Measurements from ENCODE around the gene F11R. TPM values are rescaled to one million over a fixed set of nuclear protein-coding genes. Genes with fewer than 3 reads are reported as not detected.
A peak's percentile ranks its signal among the peaks of the same experiment; 100 is the strongest.

F11R gene
- total and polyA plus RNA-seq, 2 donors (not counting 3 experiments of a cell fraction or from before 2014, with no cell fraction given): 97.0 to 124 TPM

DNA sequence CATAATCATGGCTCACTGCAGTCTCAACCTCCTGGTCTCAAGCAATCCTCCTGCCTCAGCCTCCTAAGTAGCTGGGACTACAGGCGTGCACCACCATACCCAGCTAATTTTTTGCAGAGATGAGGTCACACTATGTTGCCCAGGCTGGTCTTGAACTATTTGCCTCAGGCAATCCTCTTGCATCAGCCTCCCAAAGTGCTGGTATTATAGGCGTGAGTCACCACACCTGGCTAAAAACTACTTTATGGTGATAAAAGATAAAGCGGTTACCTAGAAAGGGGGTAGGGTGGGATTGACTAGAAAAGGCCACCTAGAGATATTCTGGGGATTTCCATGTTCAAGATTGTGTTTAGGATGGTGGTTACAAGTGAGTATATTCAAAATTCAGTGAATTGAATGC lies 12.8 kb upstream of the F11R start:
- intact Hi-C loops (cut with micrococcal nuclease): no loop called here
- no peak for FAIRE-seq

DNA sequence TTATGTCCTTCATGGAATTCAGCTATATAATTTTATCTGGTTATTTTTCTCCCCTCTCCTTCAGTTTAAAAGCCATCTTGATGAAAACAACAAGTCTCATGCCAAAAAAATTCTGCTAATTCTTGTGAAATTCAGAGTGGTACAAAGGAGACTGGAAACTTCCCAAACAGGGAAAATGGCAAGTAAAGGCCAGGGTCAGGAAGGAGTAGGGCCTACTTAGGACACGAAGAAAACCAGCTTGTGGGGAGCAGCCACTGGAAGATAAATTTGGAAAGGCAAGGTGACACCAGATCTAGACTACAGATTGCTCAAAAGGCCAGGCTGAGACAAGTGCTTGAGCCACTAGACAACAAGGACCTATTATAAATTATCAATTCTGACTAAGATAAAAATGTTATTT lies 11.5 kb upstream of the F11R start:
- no peaks in the 10 kb centered on the region for H4K20me1 ChIP-seq (replicated peaks; ENCODE audit: control insufficient read depth, extremely low read depth, insufficient read depth, low read length)
- no peaks in the 10 kb centered on the region for H3K27me3 ChIP-seq (ENCODE audit: control insufficient read depth in 2 of 2, insufficient read depth in 2 of 2, low read length in 2 of 2)
- H3K4me1 ChIP-seq (ENCODE audit: control insufficient read depth, extremely low read depth, insufficient read depth, low read length): no peaks in the 10 kb centered on the region
- no peaks in the 10 kb centered on the region for H3K79me2 ChIP-seq (ENCODE audit: control insufficient read depth, insufficient read depth, low read length)
- H3K4me3 ChIP-seq (replicated peaks in 1 of 3; ENCODE audit: insufficient read depth in 1 of 3, low read depth in 1 of 3, low read length in 3 of 3): no peak overlapping the region
- no peaks in the 10 kb centered on the region for H3K9me3 ChIP-seq (replicated peaks; ENCODE audit: control insufficient read depth, insufficient read depth, low read length)
- POLR2A ChIA-PET: no interaction called here
- no peaks in the 10 kb centered on the region for H3K9me1 ChIP-seq (replicated peaks; ENCODE audit: control insufficient read depth, extremely low read depth, insufficient read depth, low read length)
- dilution Hi-C loops (cut with MboI; ENCODE audit: extremely low pct_ligation_motif_present, low sequenced_read_pairs) (no loop called here), intact Hi-C loops (cut with micrococcal nuclease) (no loop called here)
- CTCF ChIA-PET: interaction anchor here (0.7 to 1.7 kb wide), 3 partner anchors 11 to 35 kb away, joined by 3 to 8 read pairs (median 3); no protein-coding TSS in a partner anchor
- TF ChIP-seq FOS (IDR thresholded peaks at IDR 0.05; ENCODE audit: borderline replicate concordance, insufficient read depth, low read length): no peak
- TF ChIP-seq EZH2 (IDR thresholded peaks at IDR 0.05; ENCODE audit: borderline replicate concordance, low read depth, low read length, severe bottlenecking): no peak
- no peak for TF ChIP-seq POLR2A (IDR thresholded peaks at IDR 0.05; ENCODE audit: low read depth, low read length)
- TF ChIP-seq GATA2 (IDR thresholded peaks at IDR 0.05; ENCODE audit: insufficient read depth, insufficient read length, low read depth, low read length): no peak
- TF ChIP-seq MYC (IDR thresholded peaks at IDR 0.05; ENCODE audit: low read depth, low read length): no peak
- no peak for DNase-seq (ENCODE audit: low read depth, low spot score)
- H3K36me3 ChIP-seq (ENCODE audit: control insufficient read depth in 2 of 2, extremely low read depth in 1 of 2, insufficient read depth in 2 of 2, low read length in 2 of 2): no peaks in the 10 kb centered on the region
- no peak overlapping the region for H3K4me2 ChIP-seq (ENCODE audit: insufficient read depth, low read length)
- H3K9ac ChIP-seq (replicated peaks; ENCODE audit: extremely low read depth, insufficient read depth, low read length): no peak overlapping the region
- H3K27ac ChIP-seq (ENCODE audit: insufficient read depth, low read depth, low read length): no peak overlapping the region
- no peak overlapping the region for H2AFZ ChIP-seq (ENCODE audit: low read depth, low read length)
- BruUV-seq (replicated peaks): no TSS peak
- peak; percentile 26 for FAIRE-seq

More for the DNA sequence above, 12.8 kb upstream of the F11R start:
- no peaks in the 10 kb centered on the region for H3K9me1 ChIP-seq (replicated peaks; ENCODE audit: control insufficient read depth, extremely low read depth, insufficient read depth, low read length)
- no peaks in the 10 kb centered on the region for H3K36me3 ChIP-seq (ENCODE audit: control insufficient read depth in 2 of 2, extremely low read depth in 1 of 2, insufficient read depth in 2 of 2, low read length in 2 of 2)
- no peaks in the 10 kb centered on the region for H3K79me2 ChIP-seq (ENCODE audit: control insufficient read depth, insufficient read depth, low read length)
- H4K20me1 ChIP-seq (replicated peaks; ENCODE audit: control insufficient read depth, extremely low read depth, insufficient read depth, low read length): no peaks in the 10 kb centered on the region
- no peak overlapping the region for H3K4me2 ChIP-seq (ENCODE audit: insufficient read depth, low read length)
- no peaks in the 10 kb centered on the region for H3K9me3 ChIP-seq (replicated peaks; ENCODE audit: control insufficient read depth, insufficient read depth, low read length)
- no peak overlapping the region for H3K9ac ChIP-seq (replicated peaks; ENCODE audit: extremely low read depth, insufficient read depth, low read length)
- dilution Hi-C loops (cut with MboI; ENCODE audit: extremely low pct_ligation_motif_present, low sequenced_read_pairs): no loop called here
- peaks cover 2% of the 10 kb centered on the region for H3K4me1 ChIP-seq (ENCODE audit: control insufficient read depth, extremely low read depth, insufficient read depth, low read length)
- H3K27ac ChIP-seq (ENCODE audit: insufficient read depth, low read depth, low read length): no peak overlapping the region
- DNase-seq (ENCODE audit: low read depth, low spot score): no peak
- no TSS peak for BruUV-seq (replicated peaks)
- H2AFZ ChIP-seq (ENCODE audit: low read depth, low read length): no peak overlapping the region
- no peak overlapping the region for H3K4me3 ChIP-seq (replicated peaks in 1 of 3; ENCODE audit: insufficient read depth in 1 of 3, low read depth in 1 of 3, low read length in 3 of 3)
- no peaks in the 10 kb centered on the region for H3K27me3 ChIP-seq (ENCODE audit: control insufficient read depth in 2 of 2, insufficient read depth in 2 of 2, low read length in 2 of 2)
- TF ChIP-seq, protein P1, sequence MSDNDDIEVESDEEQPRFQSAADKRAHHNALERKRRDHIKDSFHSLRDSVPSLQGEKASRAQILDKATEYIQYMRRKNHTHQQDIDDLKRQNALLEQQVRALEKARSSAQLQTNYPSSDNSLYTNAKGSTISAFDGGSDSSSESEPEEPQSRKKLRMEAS (IDR thresholded peaks at IDR 0.05; ENCODE audit: insufficient read depth, insufficient read length): no peak
- TF ChIP-seq JUN (IDR thresholded peaks at IDR 0.05; ENCODE audit: borderline replicate concordance, insufficient read depth, insufficient read length, low read depth) (no peak), GATA2 (IDR thresholded peaks at IDR 0.05; ENCODE audit: insufficient read depth, insufficient read length, low read depth, low read length) (no peak), POLR2AphosphoS5 (IDR thresholded peaks at IDR 0.05; ENCODE audit: insufficient read depth, low read depth, low read length) (no peak)
- TF ChIP-seq, protein P2, sequence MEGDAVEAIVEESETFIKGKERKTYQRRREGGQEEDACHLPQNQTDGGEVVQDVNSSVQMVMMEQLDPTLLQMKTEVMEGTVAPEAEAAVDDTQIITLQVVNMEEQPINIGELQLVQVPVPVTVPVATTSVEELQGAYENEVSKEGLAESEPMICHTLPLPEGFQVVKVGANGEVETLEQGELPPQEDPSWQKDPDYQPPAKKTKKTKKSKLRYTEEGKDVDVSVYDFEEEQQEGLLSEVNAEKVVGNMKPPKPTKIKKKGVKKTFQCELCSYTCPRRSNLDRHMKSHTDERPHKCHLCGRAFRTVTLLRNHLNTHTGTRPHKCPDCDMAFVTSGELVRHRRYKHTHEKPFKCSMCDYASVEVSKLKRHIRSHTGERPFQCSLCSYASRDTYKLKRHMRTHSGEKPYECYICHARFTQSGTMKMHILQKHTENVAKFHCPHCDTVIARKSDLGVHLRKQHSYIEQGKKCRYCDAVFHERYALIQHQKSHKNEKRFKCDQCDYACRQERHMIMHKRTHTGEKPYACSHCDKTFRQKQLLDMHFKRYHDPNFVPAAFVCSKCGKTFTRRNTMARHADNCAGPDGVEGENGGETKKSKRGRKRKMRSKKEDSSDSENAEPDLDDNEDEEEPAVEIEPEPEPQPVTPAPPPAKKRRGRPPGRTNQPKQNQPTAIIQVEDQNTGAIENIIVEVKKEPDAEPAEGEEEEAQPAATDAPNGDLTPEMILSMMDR (IDR thresholded peaks at IDR 0.05; ENCODE audit: extremely low read depth in 1 of 2, insufficient read depth in 1 of 2, low read depth in 1 of 2, low read length in 2 of 2): no peak
- ChIA-PET CTCF (no interaction called here), POLR2A (no interaction called here)
